HEK293T (cell line): Measurements from ENCODE around the gene EYA4.

Experiments
- CTCF ChIA-PET: fragments of 350-600 bp; formaldehyde crosslinking; extraction: SDS; loops from one replicate; lab custom pipeline; 2021; ENCODE audit warnings: antibody characterized with exemption, inconsistent platforms; lab: Yijun Ruan, JAX
- POLR2A ChIA-PET: fragments of 350-600 bp; formaldehyde crosslinking; extraction: SDS; loops from one replicate; lab custom pipeline; 2020; ENCODE audit warnings: antibody characterized with exemption, inconsistent platforms; lab: Yijun Ruan, JAX
- DNase-seq: peaks from one replicate; pipeline ENCODE4 v3.0.0; 2012; ENCODE audit warnings: mixed read lengths; ENCODE audit errors: extremely low spot score
- ARNT ChIP-seq: fragments of 450-650 bp; IDR thresholded peaks from 2 replicates; pipeline ENCODE4 v1.6.1; 2017; ENCODE audit warnings: mild to moderate bottlenecking
- BHLHE40 ChIP-seq: fragments of 450-650 bp; IDR thresholded peaks from 2 replicates; pipeline ENCODE4 v1.6.1; 2016; ENCODE audit warnings: mild to moderate bottlenecking, moderate library complexity, borderline replicate concordance
- CTBP1 ChIP-seq: fragments of 450-650 bp; IDR thresholded peaks from 2 replicates; pipeline ENCODE4 v1.6.1; 2016; ENCODE audit warnings: borderline replicate concordance
- ELF4 ChIP-seq: fragments of 450-650 bp; IDR thresholded peaks from 2 replicates; pipeline ENCODE4 v1.6.1; 2017; ENCODE audit warnings: antibody characterized with exemption
- FOXA1 ChIP-seq: fragments of 450-650 bp; IDR thresholded peaks from 2 replicates; pipeline ENCODE4 v1.6.1; 2016; ENCODE audit warnings: mild to moderate bottlenecking
- FOXK2 ChIP-seq: fragments of 450-650 bp; IDR thresholded peaks from 2 replicates; pipeline ENCODE4 v1.6.1; 2016; ENCODE audit warnings: mild to moderate bottlenecking
- FOXM1 ChIP-seq: fragments of 450-650 bp; IDR thresholded peaks from 2 replicates; pipeline ENCODE4 v1.6.1; 2017; ENCODE audit warnings: mild to moderate bottlenecking, borderline replicate concordance
- HDGF ChIP-seq: fragments of 450-650 bp; IDR thresholded peaks from 2 replicates; pipeline ENCODE4 v1.6.1; 2017; ENCODE audit warnings: antibody characterized with exemption, borderline replicate concordance
- L3MBTL2 ChIP-seq: fragments of 450-650 bp; conservative IDR thresholded peaks from 2 replicates; pipeline ENCODE4 v1.6.1; 2016; ENCODE audit warnings: mild to moderate bottlenecking
- LEF1 ChIP-seq: fragments of 450-650 bp; IDR thresholded peaks from 2 replicates; pipeline ENCODE4 v1.6.1; 2017; ENCODE audit warnings: mild to moderate bottlenecking, borderline replicate concordance
- NFRKB ChIP-seq: fragments of 450-650 bp; IDR thresholded peaks from 2 replicates; pipeline ENCODE4 v1.6.1; 2016; ENCODE audit warnings: mild to moderate bottlenecking, moderate library complexity
- PKNOX1 ChIP-seq: fragments of 450-650 bp; IDR thresholded peaks from 2 replicates; pipeline ENCODE4 v1.6.1; 2016
- SP1 ChIP-seq: fragments of 450-650 bp; IDR thresholded peaks from 2 replicates; pipeline ENCODE4 v1.6.1; 2017
- SUZ12 ChIP-seq: fragments of 450-650 bp; IDR thresholded peaks from 2 replicates; pipeline ENCODE4 v1.6.1; 2016; ENCODE audit warnings: mild to moderate bottlenecking
- TARDBP ChIP-seq: fragments of 450-650 bp; IDR thresholded peaks from 2 replicates; pipeline ENCODE4 v1.6.1; 2016
- ZNF384 ChIP-seq: fragments of 450-650 bp; IDR thresholded peaks from 2 replicates; pipeline ENCODE4 v1.6.1; 2016

EYA4 gene

GRCh38 chr6:133241086-133241900 lies at the start of gene EYA4:
TSS of gene EYA4 (plus strand) at chr6:133241357. CDS start at chr6:133274781, 33,424 bp downstream.
- POLR2A ChIA-PET: no interaction called here
- CTCF ChIA-PET: no interaction called here
- peak; percentile 73 for DNase-seq
- TF ChIP-seq FOXA1 (no peak), TARDBP (0 out of 2 replicates have a peak, but pooled peaks have one; percentile 52), ELF4 (no peak), BHLHE40 (no peak), HDGF (no peak), ZNF384 (no peak), NFRKB (no peak), L3MBTL2 (peak; percentile 75), CTBP1 (no peak), PKNOX1 (no peak), FOXM1 (0 out of 2 replicates have a peak, but pooled peaks have one; percentile 49), LEF1 (no peak), SUZ12 (no peak), ARNT (no peak), FOXK2 (no peak), SP1 (no peak)

- ChIA-PET POLR2A (no interaction called here), CTCF (no interaction called here)
- TF ChIP-seq HDGF: no peak
- TF ChIP-seq BHLHE40: no peak
- no peak for TF ChIP-seq SUZ12
- TF ChIP-seq PKNOX1: no peak
- TF ChIP-seq ELF4: no peak
- no peak for TF ChIP-seq FOXM1
- no peak for TF ChIP-seq ZNF384
- no peak for TF ChIP-seq NFRKB
- no peak for TF ChIP-seq ARNT
- no peak for TF ChIP-seq FOXA1
- TF ChIP-seq SP1: no peak
- no peak for TF ChIP-seq LEF1
- no peak for TF ChIP-seq FOXK2
- no peak for DNase-seq
These were observed 47.8 kb upstream of the EYA4 start for GRCh38 chr6:133193396-133193795.

GRCh38 chr6:133198725-133199124 lies 42.4 kb upstream of the EYA4 start:
- ChIA-PET POLR2A (no interaction called here), CTCF (no interaction called here)
- no peak for TF ChIP-seq HDGF
- TF ChIP-seq FOXA1: no peak
- no peak for TF ChIP-seq L3MBTL2
- no peak for TF ChIP-seq SP1
- no peak for TF ChIP-seq PKNOX1
- TF ChIP-seq ARNT: no peak
- no peak for TF ChIP-seq FOXM1
- no peak for TF ChIP-seq ZNF384
- no peak for TF ChIP-seq BHLHE40
- TF ChIP-seq CTBP1: no peak
- TF ChIP-seq TARDBP: no peak
- no peak for TF ChIP-seq FOXK2
- TF ChIP-seq SUZ12: no peak
- no peak for TF ChIP-seq ELF4
- TF ChIP-seq LEF1: no peak
- TF ChIP-seq NFRKB: no peak
- no peak for DNase-seq

- CTCF ChIA-PET: no interaction called here
- POLR2A ChIA-PET: no interaction called here
- no peak for DNase-seq
- no peak for TF ChIP-seq CTBP1
- no peak for TF ChIP-seq PKNOX1
- no peak for TF ChIP-seq FOXK2
- no peak for TF ChIP-seq BHLHE40
- TF ChIP-seq SP1: no peak
- no peak for TF ChIP-seq LEF1
- TF ChIP-seq NFRKB: no peak
- no peak for TF ChIP-seq ZNF384
- no peak for TF ChIP-seq L3MBTL2
These were observed 39.9 kb upstream of the EYA4 start for GRCh38 chr6:133201231-133201630.
